Kidney epithelial cell (primary cell): ENCODE data around the gene SWT1. TPM values are rescaled to one million over a fixed set of nuclear protein-coding genes. Genes with fewer than 3 reads are reported as not detected.

Experiments
- DNase-seq: peaks from one replicate; pipeline ENCODE4 v3.0.0-alpha.2; 2010; ENCODE audit warnings: low read depth
- H3K27me3 ChIP-seq: 2 replicates; pipeline ENCODE4 v1.6.0; 2011; ENCODE audit warnings: low read length; ENCODE audit not compliant: control insufficient read depth, insufficient read depth
- H3K36me3 ChIP-seq: 2 replicates; pipeline ENCODE4 v1.5.1; 2011; ENCODE audit warnings: low read length; ENCODE audit not compliant: control insufficient read depth, insufficient read depth
- H3K4me3 ChIP-seq: 2 replicates; pipeline ENCODE4 v1.5.1; 2011; ENCODE audit warnings: low read depth, mild to moderate bottlenecking, control low read depth, low read length
- total RNA-seq: library from RNA; depleted of rRNA; stranded (reverse); fragments of >200 nt; gene quantifications from 2 replicates; pipeline ENCODE4 v1.2.3, GENCODE V29; 2015
- TF ChIP-seq, protein P1 (sequence below): IDR thresholded peaks from 2 replicates; pipeline ENCODE4 v1.5.1; 2011; ENCODE audit warnings: mild to moderate bottlenecking, moderate library complexity, low read length, control low read depth, inconsistent platforms; ENCODE audit not compliant: insufficient read depth, poor library complexity, severe bottlenecking

Gene SWT1
- total RNA-seq, 1 donor from 2014 or later = 6.2 TPM

GRCh38 chr1:185328255-185328654 is 171.3 kb downstream of the SWT1 start:
- Histone ChIP-seq H3K27me3 (no peaks in the 10 kb centered on the region), H3K4me3 (no peak overlapping the region), H3K36me3 (no peaks in the 10 kb centered on the region)
- TF ChIP-seq, protein P1, sequence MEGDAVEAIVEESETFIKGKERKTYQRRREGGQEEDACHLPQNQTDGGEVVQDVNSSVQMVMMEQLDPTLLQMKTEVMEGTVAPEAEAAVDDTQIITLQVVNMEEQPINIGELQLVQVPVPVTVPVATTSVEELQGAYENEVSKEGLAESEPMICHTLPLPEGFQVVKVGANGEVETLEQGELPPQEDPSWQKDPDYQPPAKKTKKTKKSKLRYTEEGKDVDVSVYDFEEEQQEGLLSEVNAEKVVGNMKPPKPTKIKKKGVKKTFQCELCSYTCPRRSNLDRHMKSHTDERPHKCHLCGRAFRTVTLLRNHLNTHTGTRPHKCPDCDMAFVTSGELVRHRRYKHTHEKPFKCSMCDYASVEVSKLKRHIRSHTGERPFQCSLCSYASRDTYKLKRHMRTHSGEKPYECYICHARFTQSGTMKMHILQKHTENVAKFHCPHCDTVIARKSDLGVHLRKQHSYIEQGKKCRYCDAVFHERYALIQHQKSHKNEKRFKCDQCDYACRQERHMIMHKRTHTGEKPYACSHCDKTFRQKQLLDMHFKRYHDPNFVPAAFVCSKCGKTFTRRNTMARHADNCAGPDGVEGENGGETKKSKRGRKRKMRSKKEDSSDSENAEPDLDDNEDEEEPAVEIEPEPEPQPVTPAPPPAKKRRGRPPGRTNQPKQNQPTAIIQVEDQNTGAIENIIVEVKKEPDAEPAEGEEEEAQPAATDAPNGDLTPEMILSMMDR = no peak
- no peak for DNase-seq

- H3K27me3 ChIP-seq = no peaks in the 10 kb centered on the region
- DNase-seq = no peak
- no peak overlapping the region for H3K4me3 ChIP-seq
- no peaks in the 10 kb centered on the region for H3K36me3 ChIP-seq
- TF ChIP-seq, protein P1 = no peak
These were observed 177.2 kb downstream of the SWT1 start for GRCh38 chr1:185334182-185334581.

GRCh38 chr1:185337246-185337645 is 180.3 kb downstream of the SWT1 start:
- H3K36me3 ChIP-seq = no peaks in the 10 kb centered on the region
- DNase-seq = no peak
- TF ChIP-seq, protein P1 = no peak
- H3K27me3 ChIP-seq = no peaks in the 10 kb centered on the region
- H3K4me3 ChIP-seq = no peak overlapping the region

DNA sequence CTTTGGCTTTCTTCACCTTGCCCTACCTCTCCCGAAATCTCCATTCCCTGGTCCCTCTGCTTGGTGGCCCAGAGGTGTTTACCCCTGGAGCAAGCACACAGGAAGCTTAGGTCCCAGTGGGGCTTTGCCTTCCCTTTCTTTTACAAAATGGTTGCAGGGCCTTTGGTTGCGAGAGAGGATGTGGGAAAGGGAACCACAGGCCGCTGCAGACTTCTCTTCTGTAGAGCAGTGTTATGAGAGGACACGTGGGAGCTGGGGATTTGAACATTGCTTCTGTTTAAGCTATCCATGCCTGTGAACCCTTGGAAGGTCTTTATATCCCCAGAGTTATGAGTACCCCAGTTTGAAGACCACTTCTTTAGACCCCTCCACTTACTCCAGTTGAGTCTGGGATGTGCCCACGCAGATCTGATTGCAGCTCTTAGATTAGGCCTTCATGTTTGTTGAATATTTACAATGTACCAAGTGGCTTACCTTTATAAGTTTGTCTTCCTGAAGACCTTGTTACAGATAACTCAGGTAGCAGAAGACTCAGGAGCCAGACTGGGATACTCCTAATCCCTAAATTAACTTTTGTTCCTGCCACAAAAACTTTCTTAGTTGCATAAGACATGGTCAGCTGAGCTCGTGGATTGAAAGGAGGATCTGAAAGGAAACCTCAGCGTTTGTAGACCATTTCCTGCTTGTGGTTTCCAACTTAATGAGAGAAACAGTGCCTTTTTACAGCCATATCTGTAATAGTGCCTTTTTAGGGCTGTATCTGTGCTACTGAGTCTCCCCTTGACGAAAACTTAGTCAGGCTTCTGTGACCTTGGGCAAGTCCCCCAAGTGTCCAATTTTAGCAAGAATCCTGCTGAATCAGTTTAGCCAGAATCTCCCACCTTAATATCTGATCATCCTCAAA is 182.0 kb downstream of the SWT1 start:
- TF ChIP-seq, protein P1 = no peak
- H3K27me3 ChIP-seq = no peaks in the 10 kb centered on the region
- no peak for DNase-seq
- H3K36me3 ChIP-seq = no peaks in the 10 kb centered on the region
- H3K4me3 ChIP-seq = no peak overlapping the region

- TF ChIP-seq, protein P1 = no peak
- no peaks in the 10 kb centered on the region for H3K27me3 ChIP-seq
- H3K36me3 ChIP-seq = no peaks in the 10 kb centered on the region
- no peak overlapping the region for H3K4me3 ChIP-seq
- no peak for DNase-seq
These were observed 184.3 kb downstream of the SWT1 start for GRCh38 chr1:185341196-185341781.

Other genes starting within 250 kb of the SWT1 start
- 68.5 and 72.8 TPM in 2 replicates for gene NIBAN1, start 182.7 kb upstream of the SWT1 start, total RNA-seq
- gene RNF2, start 111.6 kb upstream of the SWT1 start, total RNA-seq = 17.1 and 21.4 TPM in 2 replicates
- 16.8 and 20.3 TPM in 2 replicates for gene TRMT1L, start 214 bp upstream of the SWT1 start, total RNA-seq
- 69.3 and 73.8 TPM in 2 replicates for gene IVNS1ABP, start 160.1 kb downstream of the SWT1 start, total RNA-seq